ENCODE results near the gene ZNF219. TPM values are rescaled to one million over a fixed set of nuclear protein-coding genes. Genes with fewer than 3 reads are reported as not detected.

The ZNF219 gene
- total RNA-seq, 4 donors from 2014 or later, result 44.2 to 70.0 (median 56.7) TPM

DNA sequence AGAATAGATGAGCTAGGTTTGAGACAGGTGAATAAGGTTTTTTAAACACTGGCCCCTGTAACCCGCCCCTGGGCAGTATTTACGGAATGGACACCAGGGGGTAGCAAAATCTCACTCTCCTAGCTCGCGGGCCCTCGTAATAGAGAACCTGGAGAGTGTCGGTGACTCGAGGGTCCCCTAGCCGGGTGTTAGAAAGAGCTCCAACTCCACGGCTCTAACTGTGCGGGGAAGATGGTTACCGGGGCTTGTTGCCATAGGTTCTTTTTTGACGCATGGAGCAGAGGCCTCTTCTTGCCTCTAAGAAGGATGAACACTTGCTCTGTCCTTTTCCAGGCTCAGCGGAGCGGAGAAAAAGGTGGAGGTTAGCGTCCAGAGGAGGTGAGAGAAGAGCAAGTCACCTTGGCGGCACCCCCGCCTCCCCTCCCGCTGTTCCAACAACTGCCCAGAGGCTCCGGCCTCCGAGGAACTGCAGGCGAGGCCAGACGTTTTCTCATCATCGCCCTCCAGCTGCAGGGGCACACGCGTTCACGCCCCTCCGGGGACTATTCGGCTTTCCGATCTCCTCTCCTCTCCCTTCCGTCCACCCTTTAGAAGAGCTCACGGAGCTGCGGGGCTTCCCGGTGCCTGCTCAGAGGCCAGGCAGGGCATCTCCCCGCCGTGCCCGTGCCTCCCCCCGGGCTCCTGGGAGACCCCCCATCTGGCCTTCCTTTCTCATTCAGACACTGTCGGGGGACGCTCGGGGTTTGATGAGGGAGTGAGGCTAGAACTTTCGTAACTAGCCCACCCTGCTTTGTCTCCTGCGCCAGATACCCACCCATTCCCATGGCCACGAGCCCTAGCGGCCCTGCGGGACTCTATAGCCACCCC lies 29.7 kb downstream of the ZNF219 start:
- Histone ChIP-seq H3K4me1 (peaks cover 42% of the 10 kb centered on the region), H3K27ac (peak overlapping the region; percentile 90), H3K27me3 (no peaks in the 10 kb centered on the region), H3K9me3 (no peaks in the 10 kb centered on the region), H3K4me3 (peak overlapping the region; percentile 88), H3K36me3 (no peaks in the 10 kb centered on the region)
- DNase-seq (ENCODE audit: low spot score in 2 of 2), result peak in 1 of 2 donors; percentile 75
- no peak for TF ChIP-seq POLR2AphosphoS5 (IDR thresholded peaks at IDR 0.05)
- TF ChIP-seq EP300 (IDR thresholded peaks at IDR 0.05), result no peak
- TF ChIP-seq, protein P1, sequence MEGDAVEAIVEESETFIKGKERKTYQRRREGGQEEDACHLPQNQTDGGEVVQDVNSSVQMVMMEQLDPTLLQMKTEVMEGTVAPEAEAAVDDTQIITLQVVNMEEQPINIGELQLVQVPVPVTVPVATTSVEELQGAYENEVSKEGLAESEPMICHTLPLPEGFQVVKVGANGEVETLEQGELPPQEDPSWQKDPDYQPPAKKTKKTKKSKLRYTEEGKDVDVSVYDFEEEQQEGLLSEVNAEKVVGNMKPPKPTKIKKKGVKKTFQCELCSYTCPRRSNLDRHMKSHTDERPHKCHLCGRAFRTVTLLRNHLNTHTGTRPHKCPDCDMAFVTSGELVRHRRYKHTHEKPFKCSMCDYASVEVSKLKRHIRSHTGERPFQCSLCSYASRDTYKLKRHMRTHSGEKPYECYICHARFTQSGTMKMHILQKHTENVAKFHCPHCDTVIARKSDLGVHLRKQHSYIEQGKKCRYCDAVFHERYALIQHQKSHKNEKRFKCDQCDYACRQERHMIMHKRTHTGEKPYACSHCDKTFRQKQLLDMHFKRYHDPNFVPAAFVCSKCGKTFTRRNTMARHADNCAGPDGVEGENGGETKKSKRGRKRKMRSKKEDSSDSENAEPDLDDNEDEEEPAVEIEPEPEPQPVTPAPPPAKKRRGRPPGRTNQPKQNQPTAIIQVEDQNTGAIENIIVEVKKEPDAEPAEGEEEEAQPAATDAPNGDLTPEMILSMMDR (IDR thresholded peaks at IDR 0.05), result peak in 1 of 2 donors; percentile 38
- TF ChIP-seq POLR2A (IDR thresholded peaks at IDR 0.05), result no peak
- 41% methylated on average over 37 of the region's 45 CpGs for WGBS

DNA sequence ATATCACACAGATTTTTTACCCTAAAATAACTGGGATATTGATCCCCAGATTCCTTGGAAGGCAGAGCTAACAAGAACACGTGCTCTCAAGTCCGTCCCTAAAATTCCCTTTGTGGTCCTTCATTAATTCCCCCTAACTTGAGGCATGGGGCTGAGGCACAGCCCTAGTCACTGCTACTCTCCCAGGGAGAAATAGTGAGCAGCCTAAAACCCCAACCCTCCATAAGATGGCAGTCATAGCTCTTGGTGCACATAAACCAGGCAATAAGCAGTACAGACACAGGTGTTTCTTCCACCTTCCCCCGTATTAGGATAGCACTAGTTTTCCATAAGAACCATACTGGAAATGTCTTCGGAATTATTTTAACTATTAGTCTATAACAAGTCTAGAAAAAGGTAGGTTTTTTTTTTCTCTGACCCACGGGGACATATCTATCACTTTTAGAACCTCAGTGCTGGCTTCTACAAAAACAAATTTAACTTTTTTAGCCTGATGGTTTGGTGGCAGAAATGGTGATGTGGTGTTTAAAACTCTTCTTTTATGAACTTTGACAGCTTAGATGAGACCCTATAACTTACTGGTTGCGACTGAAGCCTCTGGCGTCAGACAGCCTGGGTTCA lies 31.5 kb downstream of the ZNF219 start:
- no peak for DNase-seq (ENCODE audit: low spot score in 2 of 2)
- H3K27ac ChIP-seq, result no peak overlapping the region
- TF ChIP-seq, protein P1 (IDR thresholded peaks at IDR 0.05), result no peak
- H3K36me3 ChIP-seq, result no peaks in the 10 kb centered on the region
- H3K4me1 ChIP-seq, result peaks cover 33% of the 10 kb centered on the region
- H3K27me3 ChIP-seq, result no peaks in the 10 kb centered on the region
- whole genome bisulfite sequencing, result 65% methylated on average over 7 of the region's 7 CpGs
- H3K9me3 ChIP-seq, result no peaks in the 10 kb centered on the region
- H3K4me3 ChIP-seq, result no peak overlapping the region

DNA sequence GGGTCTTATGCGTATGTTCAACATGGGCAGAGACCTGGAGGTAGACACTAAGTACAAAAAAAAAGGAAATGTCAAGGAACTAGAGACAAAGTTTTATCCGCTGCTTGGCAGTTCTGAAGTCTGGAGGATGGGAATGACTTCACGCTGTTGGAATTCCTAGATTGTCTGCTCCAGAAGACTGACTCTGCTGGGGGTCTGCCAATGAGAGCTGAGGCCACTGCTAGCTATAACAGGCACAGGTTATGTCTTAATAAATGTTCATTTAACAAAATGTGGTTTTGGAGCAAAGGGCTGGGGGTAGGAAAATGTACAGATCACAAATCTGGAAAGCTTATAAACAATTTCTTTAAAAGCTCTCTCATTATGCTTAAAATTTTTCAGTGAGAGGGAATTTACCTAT lies 35.0 kb downstream of the ZNF219 start:
- 50% methylated on average over 3 of the region's 3 CpGs for WGBS
- Histone ChIP-seq H3K4me3 (no peak overlapping the region), H3K36me3 (no peaks in the 10 kb centered on the region), H3K9me3 (no peaks in the 10 kb centered on the region), H3K27ac (no peak overlapping the region), H3K27me3 (no peaks in the 10 kb centered on the region), H3K4me1 (peaks cover 3% of the 10 kb centered on the region)
- TF ChIP-seq POLR2A (IDR thresholded peaks at IDR 0.05) (no peak), EP300 (IDR thresholded peaks at IDR 0.05) (no peak), POLR2AphosphoS5 (IDR thresholded peaks at IDR 0.05) (no peak)
- TF ChIP-seq, protein P1 (IDR thresholded peaks at IDR 0.05), result no peak
- no peak for DNase-seq (ENCODE audit: low spot score in 2 of 2)

DNA sequence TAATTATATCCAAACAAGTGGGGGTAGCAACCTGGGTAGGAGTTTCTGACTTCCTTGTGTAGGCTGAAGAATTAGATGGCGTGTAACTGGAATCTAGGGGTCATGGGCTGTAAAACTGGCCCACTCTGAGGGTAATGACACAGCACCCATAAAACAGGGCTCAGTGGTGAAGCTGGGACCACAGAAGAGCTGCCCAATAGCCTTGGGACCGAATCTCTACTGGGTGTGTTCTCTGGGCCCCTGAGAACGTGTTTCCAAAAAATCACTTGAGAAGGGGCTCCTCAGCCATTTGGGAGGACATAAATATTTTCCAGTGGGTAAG lies 37.1 kb downstream of the ZNF219 start:
- Histone ChIP-seq H3K27me3 (no peaks in the 10 kb centered on the region), H3K27ac (no peak overlapping the region), H3K4me3 (no peak overlapping the region), H3K36me3 (no peaks in the 10 kb centered on the region), H3K9me3 (no peaks in the 10 kb centered on the region), H3K4me1 (peaks cover 3% of the 10 kb centered on the region)
- WGBS, result 90% methylated on average over 3 of the region's 3 CpGs
- TF ChIP-seq POLR2AphosphoS5 (IDR thresholded peaks at IDR 0.05) (no peak), EP300 (IDR thresholded peaks at IDR 0.05) (no peak), POLR2A (IDR thresholded peaks at IDR 0.05) (no peak)
- TF ChIP-seq, protein P1 (IDR thresholded peaks at IDR 0.05), result no peak
- no peak for DNase-seq (ENCODE audit: low spot score in 2 of 2)

DNA sequence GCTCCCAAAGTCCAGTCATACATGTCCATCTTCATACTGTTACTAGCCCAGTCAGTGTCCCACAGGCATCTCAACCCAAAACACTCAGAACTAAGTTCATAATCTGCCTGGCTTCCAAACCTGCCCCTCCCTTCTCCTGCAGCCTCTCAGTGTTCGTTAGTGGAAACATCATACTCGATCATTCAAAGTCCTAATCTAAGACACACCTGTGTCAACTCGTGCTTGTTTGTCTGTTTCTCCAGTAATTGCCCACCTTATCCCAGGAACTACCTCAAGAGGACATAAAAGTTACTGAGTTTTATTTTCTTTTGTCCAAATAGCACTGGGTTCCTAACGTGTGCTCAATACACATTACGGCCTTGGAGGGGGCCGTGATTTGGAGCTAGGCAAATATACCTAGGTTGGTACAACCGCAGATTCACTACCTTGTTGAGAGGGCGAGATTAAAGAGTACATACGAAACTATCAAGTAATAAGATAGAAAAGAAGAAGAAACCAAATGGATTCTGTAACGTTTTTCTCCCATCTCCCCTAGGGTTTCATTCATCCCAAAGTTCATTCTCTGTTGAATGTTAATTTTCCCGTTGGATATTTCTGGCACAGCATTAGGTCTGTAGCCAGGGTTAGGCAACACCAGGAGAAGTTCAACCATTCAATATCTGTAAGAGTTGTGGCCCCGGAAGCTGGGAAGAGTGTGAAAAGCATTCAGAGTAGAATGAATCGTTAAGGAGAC lies 37.7 kb downstream of the ZNF219 start:
- WGBS, result 79% methylated on average over 13 of the region's 13 CpGs
- Histone ChIP-seq H3K4me3 (no peak overlapping the region), H3K9me3 (no peaks in the 10 kb centered on the region), H3K36me3 (no peaks in the 10 kb centered on the region), H3K4me1 (peaks cover 3% of the 10 kb centered on the region), H3K27me3 (no peaks in the 10 kb centered on the region), H3K27ac (no peak overlapping the region)
- TF ChIP-seq POLR2AphosphoS5 (IDR thresholded peaks at IDR 0.05), result no peak
- TF ChIP-seq, protein P1 (IDR thresholded peaks at IDR 0.05), result no peak
- TF ChIP-seq EP300 (IDR thresholded peaks at IDR 0.05), result no peak
- no peak for TF ChIP-seq POLR2A (IDR thresholded peaks at IDR 0.05)
- DNase-seq (ENCODE audit: low spot score in 2 of 2), result no peak
